ENCODE data around the gene CACNG5.

CACNG5 gene

GRCh38 chr17:66829386-66829864, 5.5 kb upstream of the CACNG5 start:
- DNase-seq = no peak

- DNase-seq = peak; percentile 48
Measured at GRCh38 chr17:66829883-66830282, 5.0 kb upstream of the CACNG5 start.

GRCh38 chr17:66830451-66830850, 4.5 kb upstream of the CACNG5 start:
- no peak for DNase-seq

GRCh38 chr17:66831383-66832210, 3.3 kb upstream of the CACNG5 start:
- no peak for DNase-seq

- no peak for DNase-seq
Measured at GRCh38 chr17:66833201-66833600, 1.7 kb upstream of the CACNG5 start.

- DNase-seq = no peak
Measured at GRCh38 chr17:66834426-66834918, 445 bp upstream of the CACNG5 start.

GRCh38 chr17:66835476-66835875, 559 bp downstream of the CACNG5 start:
- DNase-seq = no peak

GRCh38 chr17:66836063-66837005, 1.4 kb downstream of the CACNG5 start:
- no peak for DNase-seq

GRCh38 chr17:66837226-66837625, 2.3 kb downstream of the CACNG5 start:
- no peak for DNase-seq

- DNase-seq = no peak
Measured at GRCh38 chr17:66837885-66838665, 3.2 kb downstream of the CACNG5 start.

GRCh38 chr17:66839616-66840015, 4.7 kb downstream of the CACNG5 start:
- no peak for DNase-seq

- DNase-seq = no peak
Measured at GRCh38 chr17:66840061-66840460, 5.1 kb downstream of the CACNG5 start.

GRCh38 chr17:66841328-66841727, 6.4 kb downstream of the CACNG5 start:
- DNase-seq = no peak

- DNase-seq = no peak
Measured at GRCh38 chr17:66841744-66842143, 6.8 kb downstream of the CACNG5 start.

GRCh38 chr17:66842505-66842904, 7.6 kb downstream of the CACNG5 start:
- DNase-seq = no peak

- no peak for DNase-seq
Measured at GRCh38 chr17:66842959-66843358, 8.0 kb downstream of the CACNG5 start.

GRCh38 chr17:66843627-66844026, 8.7 kb downstream of the CACNG5 start:
- no peak for DNase-seq

GRCh38 chr17:66847704-66848103, 12.8 kb downstream of the CACNG5 start:
- DNase-seq = no peak

- no peak for DNase-seq
Measured at GRCh38 chr17:66848496-66848895, 13.6 kb downstream of the CACNG5 start.

GRCh38 chr17:66849032-66849655, 14.2 kb downstream of the CACNG5 start:
- no peak for DNase-seq

GRCh38 chr17:66849851-66850580, 15.1 kb downstream of the CACNG5 start:
- no peak for DNase-seq

Data from NCI-H1092 (cell line).